Measurements from ENCODE around the gene NBPF1. TPM values are rescaled to one million over a fixed set of nuclear protein-coding genes. Genes with fewer than 3 reads are reported as not detected.
A peak's percentile ranks its signal among the peaks of the same experiment; 100 is the strongest.

Gene NBPF1
- total and polyA plus RNA-seq, 9 of the 15 experiments (the other 6 are each of a cell fraction or from before 2014, with no cell fraction given) = 5.2 to 42.6 (median 24.1) TPM

- TF ChIP-seq, protein P1, sequence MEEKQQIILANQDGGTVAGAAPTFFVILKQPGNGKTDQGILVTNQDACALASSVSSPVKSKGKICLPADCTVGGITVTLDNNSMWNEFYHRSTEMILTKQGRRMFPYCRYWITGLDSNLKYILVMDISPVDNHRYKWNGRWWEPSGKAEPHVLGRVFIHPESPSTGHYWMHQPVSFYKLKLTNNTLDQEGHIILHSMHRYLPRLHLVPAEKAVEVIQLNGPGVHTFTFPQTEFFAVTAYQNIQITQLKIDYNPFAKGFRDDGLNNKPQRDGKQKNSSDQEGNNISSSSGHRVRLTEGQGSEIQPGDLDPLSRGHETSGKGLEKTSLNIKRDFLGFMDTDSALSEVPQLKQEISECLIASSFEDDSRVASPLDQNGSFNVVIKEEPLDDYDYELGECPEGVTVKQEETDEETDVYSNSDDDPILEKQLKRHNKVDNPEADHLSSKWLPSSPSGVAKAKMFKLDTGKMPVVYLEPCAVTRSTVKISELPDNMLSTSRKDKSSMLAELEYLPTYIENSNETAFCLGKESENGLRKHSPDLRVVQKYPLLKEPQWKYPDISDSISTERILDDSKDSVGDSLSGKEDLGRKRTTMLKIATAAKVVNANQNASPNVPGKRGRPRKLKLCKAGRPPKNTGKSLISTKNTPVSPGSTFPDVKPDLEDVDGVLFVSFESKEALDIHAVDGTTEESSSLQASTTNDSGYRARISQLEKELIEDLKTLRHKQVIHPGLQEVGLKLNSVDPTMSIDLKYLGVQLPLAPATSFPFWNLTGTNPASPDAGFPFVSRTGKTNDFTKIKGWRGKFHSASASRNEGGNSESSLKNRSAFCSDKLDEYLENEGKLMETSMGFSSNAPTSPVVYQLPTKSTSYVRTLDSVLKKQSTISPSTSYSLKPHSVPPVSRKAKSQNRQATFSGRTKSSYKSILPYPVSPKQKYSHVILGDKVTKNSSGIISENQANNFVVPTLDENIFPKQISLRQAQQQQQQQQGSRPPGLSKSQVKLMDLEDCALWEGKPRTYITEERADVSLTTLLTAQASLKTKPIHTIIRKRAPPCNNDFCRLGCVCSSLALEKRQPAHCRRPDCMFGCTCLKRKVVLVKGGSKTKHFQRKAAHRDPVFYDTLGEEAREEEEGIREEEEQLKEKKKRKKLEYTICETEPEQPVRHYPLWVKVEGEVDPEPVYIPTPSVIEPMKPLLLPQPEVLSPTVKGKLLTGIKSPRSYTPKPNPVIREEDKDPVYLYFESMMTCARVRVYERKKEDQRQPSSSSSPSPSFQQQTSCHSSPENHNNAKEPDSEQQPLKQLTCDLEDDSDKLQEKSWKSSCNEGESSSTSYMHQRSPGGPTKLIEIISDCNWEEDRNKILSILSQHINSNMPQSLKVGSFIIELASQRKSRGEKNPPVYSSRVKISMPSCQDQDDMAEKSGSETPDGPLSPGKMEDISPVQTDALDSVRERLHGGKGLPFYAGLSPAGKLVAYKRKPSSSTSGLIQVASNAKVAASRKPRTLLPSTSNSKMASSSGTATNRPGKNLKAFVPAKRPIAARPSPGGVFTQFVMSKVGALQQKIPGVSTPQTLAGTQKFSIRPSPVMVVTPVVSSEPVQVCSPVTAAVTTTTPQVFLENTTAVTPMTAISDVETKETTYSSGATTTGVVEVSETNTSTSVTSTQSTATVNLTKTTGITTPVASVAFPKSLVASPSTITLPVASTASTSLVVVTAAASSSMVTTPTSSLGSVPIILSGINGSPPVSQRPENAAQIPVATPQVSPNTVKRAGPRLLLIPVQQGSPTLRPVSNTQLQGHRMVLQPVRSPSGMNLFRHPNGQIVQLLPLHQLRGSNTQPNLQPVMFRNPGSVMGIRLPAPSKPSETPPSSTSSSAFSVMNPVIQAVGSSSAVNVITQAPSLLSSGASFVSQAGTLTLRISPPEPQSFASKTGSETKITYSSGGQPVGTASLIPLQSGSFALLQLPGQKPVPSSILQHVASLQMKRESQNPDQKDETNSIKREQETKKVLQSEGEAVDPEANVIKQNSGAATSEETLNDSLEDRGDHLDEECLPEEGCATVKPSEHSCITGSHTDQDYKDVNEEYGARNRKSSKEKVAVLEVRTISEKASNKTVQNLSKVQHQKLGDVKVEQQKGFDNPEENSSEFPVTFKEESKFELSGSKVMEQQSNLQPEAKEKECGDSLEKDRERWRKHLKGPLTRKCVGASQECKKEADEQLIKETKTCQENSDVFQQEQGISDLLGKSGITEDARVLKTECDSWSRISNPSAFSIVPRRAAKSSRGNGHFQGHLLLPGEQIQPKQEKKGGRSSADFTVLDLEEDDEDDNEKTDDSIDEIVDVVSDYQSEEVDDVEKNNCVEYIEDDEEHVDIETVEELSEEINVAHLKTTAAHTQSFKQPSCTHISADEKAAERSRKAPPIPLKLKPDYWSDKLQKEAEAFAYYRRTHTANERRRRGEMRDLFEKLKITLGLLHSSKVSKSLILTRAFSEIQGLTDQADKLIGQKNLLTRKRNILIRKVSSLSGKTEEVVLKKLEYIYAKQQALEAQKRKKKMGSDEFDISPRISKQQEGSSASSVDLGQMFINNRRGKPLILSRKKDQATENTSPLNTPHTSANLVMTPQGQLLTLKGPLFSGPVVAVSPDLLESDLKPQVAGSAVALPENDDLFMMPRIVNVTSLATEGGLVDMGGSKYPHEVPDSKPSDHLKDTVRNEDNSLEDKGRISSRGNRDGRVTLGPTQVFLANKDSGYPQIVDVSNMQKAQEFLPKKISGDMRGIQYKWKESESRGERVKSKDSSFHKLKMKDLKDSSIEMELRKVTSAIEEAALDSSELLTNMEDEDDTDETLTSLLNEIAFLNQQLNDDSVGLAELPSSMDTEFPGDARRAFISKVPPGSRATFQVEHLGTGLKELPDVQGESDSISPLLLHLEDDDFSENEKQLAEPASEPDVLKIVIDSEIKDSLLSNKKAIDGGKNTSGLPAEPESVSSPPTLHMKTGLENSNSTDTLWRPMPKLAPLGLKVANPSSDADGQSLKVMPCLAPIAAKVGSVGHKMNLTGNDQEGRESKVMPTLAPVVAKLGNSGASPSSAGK (IDR thresholded peaks at IDR 0.05) = no peak
- TF ChIP-seq ZNF699 (CRISPR knock-in tag; IDR thresholded peaks at IDR 0.05; ENCODE audit: insufficient replicate concordance) (no peak), DEAF1 (CRISPR knock-in tag; IDR thresholded peaks at IDR 0.05) (peak; percentile 43; the same call in 1 of the 2 replicates), SNRNP70 (optimal IDR thresholded peaks at IDR 0.05; ENCODE audit: low read depth, low read length) (no peak), ZNF445 (CRISPR knock-in tag; IDR thresholded peaks at IDR 0.05; ENCODE audit: low read depth) (peak; percentile 86; the same call in 1 of the 2 replicates), U2AF2 (optimal IDR thresholded peaks at IDR 0.05; ENCODE audit: low read depth, low read length) (no peak), CHCHD3 (CRISPR knock-in tag; IDR thresholded peaks at IDR 0.05) (no peak)
- TF ChIP-seq, protein P2, sequence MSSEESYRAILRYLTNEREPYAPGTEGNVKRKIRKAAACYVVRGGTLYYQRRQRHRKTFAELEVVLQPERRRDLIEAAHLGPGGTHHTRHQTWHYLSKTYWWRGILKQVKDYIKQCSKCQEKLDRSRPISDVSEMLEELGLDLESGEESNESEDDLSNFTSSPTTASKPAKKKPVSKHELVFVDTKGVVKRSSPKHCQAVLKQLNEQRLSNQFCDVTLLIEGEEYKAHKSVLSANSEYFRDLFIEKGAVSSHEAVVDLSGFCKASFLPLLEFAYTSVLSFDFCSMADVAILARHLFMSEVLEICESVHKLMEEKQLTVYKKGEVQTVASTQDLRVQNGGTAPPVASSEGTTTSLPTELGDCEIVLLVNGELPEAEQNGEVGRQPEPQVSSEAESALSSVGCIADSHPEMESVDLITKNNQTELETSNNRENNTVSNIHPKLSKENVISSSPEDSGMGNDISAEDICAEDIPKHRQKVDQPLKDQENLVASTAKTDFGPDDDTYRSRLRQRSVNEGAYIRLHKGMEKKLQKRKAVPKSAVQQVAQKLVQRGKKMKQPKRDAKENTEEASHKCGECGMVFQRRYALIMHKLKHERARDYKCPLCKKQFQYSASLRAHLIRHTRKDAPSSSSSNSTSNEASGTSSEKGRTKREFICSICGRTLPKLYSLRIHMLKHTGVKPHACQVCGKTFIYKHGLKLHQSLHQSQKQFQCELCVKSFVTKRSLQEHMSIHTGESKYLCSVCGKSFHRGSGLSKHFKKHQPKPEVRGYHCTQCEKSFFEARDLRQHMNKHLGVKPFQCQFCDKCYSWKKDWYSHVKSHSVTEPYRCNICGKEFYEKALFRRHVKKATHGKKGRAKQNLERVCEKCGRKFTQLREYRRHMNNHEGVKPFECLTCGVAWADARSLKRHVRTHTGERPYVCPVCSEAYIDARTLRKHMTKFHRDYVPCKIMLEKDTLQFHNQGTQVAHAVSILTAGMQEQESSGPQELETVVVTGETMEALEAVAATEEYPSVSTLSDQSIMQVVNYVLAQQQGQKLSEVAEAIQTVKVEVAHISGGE (CRISPR knock-in tag; IDR thresholded peaks at IDR 0.05) = peak in 1 of 3 experiments; percentile 52; a peak in 1 of 6 replicates
Observed at GRCh38 chr1:16614361-16615252, 1.2 kb upstream of the NBPF1 start (continued).
